ENCODE data around the gene SRRM3.
"Not testable (repeated sequence)": the region's sequence is repeated elsewhere in the genome, so short reads cannot be mapped to it uniquely, and the experiment has no call there.

Gene SRRM3

GRCh38 chr7:76241141-76241540, 39.4 kb downstream of the SRRM3 start:
- Histone ChIP-seq H3K4me2 (no peak overlapping the region), H3K9ac (no peak overlapping the region), H3K79me2 (ENCODE audit: insufficient read depth, low read depth) (no peaks in the 10 kb centered on the region), H2AFZ (ENCODE audit: low read depth) (no peak overlapping the region), H4K20me1 (ENCODE audit: insufficient read depth) (no peaks in the 10 kb centered on the region), H3K36me3 (ENCODE audit: insufficient read depth) (no peaks in the 10 kb centered on the region), H3K27ac (no peak overlapping the region), H3K4me1 (ENCODE audit: low read depth, poor library complexity, severe bottlenecking) (peaks cover under 1% of the 10 kb centered on the region), H3K4me3 (IDR thresholded peaks at IDR 0.05; ENCODE audit: insufficient read depth, low read depth, low read length) (no peak overlapping the region), H3K27me3 (ENCODE audit: insufficient read depth, low read depth) (peaks cover 3% of the 10 kb centered on the region; the same call in 1 of the 2 replicates)
- TF ChIP-seq CTCF (conservative IDR thresholded peaks at IDR 0.05; ENCODE audit: low read depth, low read length), result no peak

GRCh38 chr7:76242517-76243063, 40.9 kb downstream of the SRRM3 start:
- not testable (repeated sequence) for H4K20me1 ChIP-seq (ENCODE audit: insufficient read depth); H3K4me1 ChIP-seq (ENCODE audit: low read depth, poor library complexity, severe bottlenecking); H3K27me3 ChIP-seq (ENCODE audit: insufficient read depth, low read depth); H3K36me3 ChIP-seq (ENCODE audit: insufficient read depth); H3K9ac ChIP-seq; H3K79me2 ChIP-seq (ENCODE audit: insufficient read depth, low read depth); H3K27ac ChIP-seq; H3K4me3 ChIP-seq (IDR thresholded peaks at IDR 0.05; ENCODE audit: insufficient read depth, low read depth, low read length); H3K4me2 ChIP-seq; H2AFZ ChIP-seq (ENCODE audit: low read depth)

- no peak overlapping the region for H2AFZ ChIP-seq (ENCODE audit: low read depth)
- no peak for TF ChIP-seq CTCF (conservative IDR thresholded peaks at IDR 0.05; ENCODE audit: low read depth, low read length)
- H3K9ac ChIP-seq, result no peak overlapping the region
- no peaks in the 10 kb centered on the region for H3K79me2 ChIP-seq (ENCODE audit: insufficient read depth, low read depth)
- H4K20me1 ChIP-seq (ENCODE audit: insufficient read depth), result no peaks in the 10 kb centered on the region
- H3K4me2 ChIP-seq, result no peak overlapping the region
- no peaks in the 10 kb centered on the region for H3K36me3 ChIP-seq (ENCODE audit: insufficient read depth)
- H3K4me1 ChIP-seq (ENCODE audit: low read depth, poor library complexity, severe bottlenecking), result no peaks in the 10 kb centered on the region
- H3K4me3 ChIP-seq (IDR thresholded peaks at IDR 0.05; ENCODE audit: insufficient read depth, low read depth, low read length), result no peak overlapping the region
- no peak overlapping the region for H3K27ac ChIP-seq
- H3K27me3 ChIP-seq (ENCODE audit: insufficient read depth, low read depth), result no peaks in the 10 kb centered on the region; the same call in 1 of the 2 replicates
These were observed 43.2 kb downstream of the SRRM3 start for GRCh38 chr7:76244781-76245391.

- H3K4me3 ChIP-seq (IDR thresholded peaks at IDR 0.05; ENCODE audit: insufficient read depth, low read depth, low read length), result no peak overlapping the region
- no peaks in the 10 kb centered on the region for H3K36me3 ChIP-seq (ENCODE audit: insufficient read depth)
- H3K9ac ChIP-seq, result no peak overlapping the region
- H2AFZ ChIP-seq (ENCODE audit: low read depth), result no peak overlapping the region
- H3K4me2 ChIP-seq, result no peak overlapping the region
- no peak for TF ChIP-seq CTCF (conservative IDR thresholded peaks at IDR 0.05; ENCODE audit: low read depth, low read length)
- no peaks in the 10 kb centered on the region for H4K20me1 ChIP-seq (ENCODE audit: insufficient read depth)
- H3K27ac ChIP-seq, result no peak overlapping the region
- no peaks in the 10 kb centered on the region for H3K4me1 ChIP-seq (ENCODE audit: low read depth, poor library complexity, severe bottlenecking)
- H3K79me2 ChIP-seq (ENCODE audit: insufficient read depth, low read depth), result no peaks in the 10 kb centered on the region
- H3K27me3 ChIP-seq (ENCODE audit: insufficient read depth, low read depth), result no peaks in the 10 kb centered on the region; the same call in 1 of the 2 replicates
These were observed 45.2 kb downstream of the SRRM3 start for GRCh38 chr7:76246804-76247389.

- Histone ChIP-seq H3K27me3 (ENCODE audit: insufficient read depth, low read depth) (peaks cover 8% of the 10 kb centered on the region; the same call in 1 of the 2 replicates), H3K4me1 (ENCODE audit: low read depth, poor library complexity, severe bottlenecking) (no peaks in the 10 kb centered on the region), H3K36me3 (ENCODE audit: insufficient read depth) (no peaks in the 10 kb centered on the region), H3K9ac (no peak overlapping the region), H3K79me2 (ENCODE audit: insufficient read depth, low read depth) (no peaks in the 10 kb centered on the region), H2AFZ (ENCODE audit: low read depth) (no peak overlapping the region), H3K27ac (no peak overlapping the region), H4K20me1 (ENCODE audit: insufficient read depth) (no peaks in the 10 kb centered on the region), H3K4me3 (IDR thresholded peaks at IDR 0.05; ENCODE audit: insufficient read depth, low read depth, low read length) (no peak overlapping the region), H3K4me2 (no peak overlapping the region)
- TF ChIP-seq CTCF (conservative IDR thresholded peaks at IDR 0.05; ENCODE audit: low read depth, low read length), result no peak
These were observed 46.2 kb downstream of the SRRM3 start for GRCh38 chr7:76247938-76248337.
